ENCODE measurements around the gene BRICD5. TPM values are rescaled to one million over a fixed set of nuclear protein-coding genes. Genes with fewer than 3 reads are reported as not detected.

The BRICD5 gene
- total and polyA plus RNA-seq, 2 of the 13 experiments (the other 11 are each of a cell fraction or from before 2014, with no cell fraction given) = 1.6 to 5.8 TPM

GRCh38 chr16:2196162-2196980 is 14.3 kb downstream of the BRICD5 start, which contains the start of gene CASKIN1 (continued):
- TF ChIP-seq ZNF18 (CRISPR knock-in tag; IDR thresholded peaks at IDR 0.05; ENCODE audit: insufficient replicate concordance) = no peak
- no peak for TF ChIP-seq ZMYM3 (CRISPR knock-in tag; IDR thresholded peaks at IDR 0.05)
- no peak for TF ChIP-seq ZNF784 (CRISPR knock-in tag; IDR thresholded peaks at IDR 0.05; ENCODE audit: borderline replicate concordance)
- no peak for TF ChIP-seq E2F5 (CRISPR knock-in tag; conservative IDR thresholded peaks at IDR 0.05)
- no peak for TF ChIP-seq ZNF280B (CRISPR knock-in tag; IDR thresholded peaks at IDR 0.05; ENCODE audit: borderline replicate concordance)
- no peak for TF ChIP-seq ZBTB1 (CRISPR knock-in tag; IDR thresholded peaks at IDR 0.05; ENCODE audit: borderline replicate concordance)
- TF ChIP-seq, protein P1, sequence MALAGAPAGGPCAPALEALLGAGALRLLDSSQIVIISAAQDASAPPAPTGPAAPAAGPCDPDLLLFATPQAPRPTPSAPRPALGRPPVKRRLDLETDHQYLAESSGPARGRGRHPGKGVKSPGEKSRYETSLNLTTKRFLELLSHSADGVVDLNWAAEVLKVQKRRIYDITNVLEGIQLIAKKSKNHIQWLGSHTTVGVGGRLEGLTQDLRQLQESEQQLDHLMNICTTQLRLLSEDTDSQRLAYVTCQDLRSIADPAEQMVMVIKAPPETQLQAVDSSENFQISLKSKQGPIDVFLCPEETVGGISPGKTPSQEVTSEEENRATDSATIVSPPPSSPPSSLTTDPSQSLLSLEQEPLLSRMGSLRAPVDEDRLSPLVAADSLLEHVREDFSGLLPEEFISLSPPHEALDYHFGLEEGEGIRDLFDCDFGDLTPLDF (CRISPR knock-in tag; IDR thresholded peaks at IDR 0.05) = no peak
- no peak for TF ChIP-seq ZFYVE20 (CRISPR knock-in tag; IDR thresholded peaks at IDR 0.05; ENCODE audit: borderline replicate concordance, low read depth)
- TF ChIP-seq NCOA2 (CRISPR knock-in tag; IDR thresholded peaks at IDR 0.05) = no peak
- no peak for TF ChIP-seq MAFF (IDR thresholded peaks at IDR 0.05; ENCODE audit: low read depth, low read length)
- TF ChIP-seq, protein P2, sequence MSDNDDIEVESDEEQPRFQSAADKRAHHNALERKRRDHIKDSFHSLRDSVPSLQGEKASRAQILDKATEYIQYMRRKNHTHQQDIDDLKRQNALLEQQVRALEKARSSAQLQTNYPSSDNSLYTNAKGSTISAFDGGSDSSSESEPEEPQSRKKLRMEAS (IDR thresholded peaks at IDR 0.05) = peak; percentile 56
- TF ChIP-seq GTF2F1 (IDR thresholded peaks at IDR 0.05; ENCODE audit: low read length) = no peak
- no peak for TF ChIP-seq ZNF501 (CRISPR knock-in tag; IDR thresholded peaks at IDR 0.05)
- TF ChIP-seq CHD4 (IDR thresholded peaks at IDR 0.05; ENCODE audit: borderline replicate concordance, low read length) = no peak
- TF ChIP-seq, protein P3, sequence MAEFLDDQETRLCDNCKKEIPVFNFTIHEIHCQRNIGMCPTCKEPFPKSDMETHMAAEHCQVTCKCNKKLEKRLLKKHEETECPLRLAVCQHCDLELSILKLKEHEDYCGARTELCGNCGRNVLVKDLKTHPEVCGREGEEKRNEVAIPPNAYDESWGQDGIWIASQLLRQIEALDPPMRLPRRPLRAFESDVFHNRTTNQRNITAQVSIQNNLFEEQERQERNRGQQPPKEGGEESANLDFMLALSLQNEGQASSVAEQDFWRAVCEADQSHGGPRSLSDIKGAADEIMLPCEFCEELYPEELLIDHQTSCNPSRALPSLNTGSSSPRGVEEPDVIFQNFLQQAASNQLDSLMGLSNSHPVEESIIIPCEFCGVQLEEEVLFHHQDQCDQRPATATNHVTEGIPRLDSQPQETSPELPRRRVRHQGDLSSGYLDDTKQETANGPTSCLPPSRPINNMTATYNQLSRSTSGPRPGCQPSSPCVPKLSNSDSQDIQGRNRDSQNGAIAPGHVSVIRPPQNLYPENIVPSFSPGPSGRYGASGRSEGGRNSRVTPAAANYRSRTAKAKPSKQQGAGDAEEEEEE (CRISPR knock-in tag; IDR thresholded peaks at IDR 0.05; ENCODE audit: borderline replicate concordance) = no peak
- TF ChIP-seq ZFY (CRISPR knock-in tag; IDR thresholded peaks at IDR 0.05) = peak; percentile 47
- TF ChIP-seq ZNF326 (CRISPR knock-in tag; IDR thresholded peaks at IDR 0.05; ENCODE audit: borderline replicate concordance) = no peak
